Mesenteric fat pad (tissue), 1 donor: ENCODE data around the gene PPFIA2. TPM values are rescaled to one million over a fixed set of nuclear protein-coding genes. Genes with fewer than 3 reads are reported as not detected.

ENCODE experiments used
- DNase-seq: peaks from one replicate; pipeline ENCODE4 v3.0.0-alpha.2; 2020; ENCODE audit warnings: low spot score
- total RNA-seq: library from RNA; stranded (reverse); fragmentation: NEBNext Ultra II Directional; extraction: Animal tissue kit (Norgen Biotek cat#: 25700); gene quantifications from one replicate; pipeline ENCODE4 v1.2.1, GENCODE V29; 2021
- donor health status: DM: yes; HTN: yes; CAD: no.

PPFIA2 gene
- total RNA-seq, 1 donor from 2014 or later = 2.7 TPM

DNA sequence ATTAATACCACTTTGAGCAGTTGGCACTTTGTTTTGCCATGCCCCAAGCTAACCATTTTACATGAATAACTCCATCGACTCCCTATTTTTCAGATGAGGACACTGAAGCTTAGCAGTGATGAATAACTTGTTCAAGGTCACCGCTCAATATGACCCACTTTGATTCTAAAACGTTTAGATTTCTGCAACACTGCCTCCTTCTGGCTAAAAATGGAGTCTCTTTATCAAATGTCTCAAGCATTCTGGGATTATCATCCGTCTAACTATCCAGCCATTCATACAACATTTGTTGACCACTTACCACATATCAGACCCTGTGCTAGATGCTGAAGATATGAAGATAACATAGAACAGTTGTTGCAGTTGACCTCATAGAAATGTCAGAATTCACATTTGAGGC lies 298.0 kb downstream of the PPFIA2 start:
- DNase-seq = no peak

GRCh38 chr12:81450920-81451739 lies 308.0 kb downstream of the PPFIA2 start:
- DNase-seq = no peak

DNA sequence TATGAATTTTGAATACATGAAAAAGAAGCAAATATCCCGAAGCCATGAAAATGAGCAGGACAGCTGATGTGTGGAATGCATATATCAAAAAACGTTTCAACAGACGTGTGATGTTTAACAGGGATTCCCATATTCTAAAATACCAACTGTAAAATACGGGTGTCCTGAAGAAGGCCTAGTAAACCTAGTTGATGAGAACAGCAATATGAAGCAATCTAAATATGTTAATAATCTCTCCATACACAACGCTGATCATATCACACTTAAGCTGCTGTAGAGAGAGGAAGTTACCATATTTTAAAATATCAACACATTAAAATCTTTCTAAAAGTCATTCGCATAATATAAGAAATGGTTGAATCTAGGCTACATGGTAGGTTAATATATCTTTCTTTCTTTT lies 317.5 kb downstream of the PPFIA2 start:
- no peak for DNase-seq

GRCh38 chr12:81440001-81440400 lies 319.1 kb downstream of the PPFIA2 start:
- DNase-seq = no peak

- no peak for DNase-seq
These were observed 319.8 kb downstream of the PPFIA2 start for GRCh38 chr12:81439344-81439743.

- DNase-seq = no peak
These were observed 342.1 kb downstream of the PPFIA2 start for GRCh38 chr12:81417056-81417455.

DNA sequence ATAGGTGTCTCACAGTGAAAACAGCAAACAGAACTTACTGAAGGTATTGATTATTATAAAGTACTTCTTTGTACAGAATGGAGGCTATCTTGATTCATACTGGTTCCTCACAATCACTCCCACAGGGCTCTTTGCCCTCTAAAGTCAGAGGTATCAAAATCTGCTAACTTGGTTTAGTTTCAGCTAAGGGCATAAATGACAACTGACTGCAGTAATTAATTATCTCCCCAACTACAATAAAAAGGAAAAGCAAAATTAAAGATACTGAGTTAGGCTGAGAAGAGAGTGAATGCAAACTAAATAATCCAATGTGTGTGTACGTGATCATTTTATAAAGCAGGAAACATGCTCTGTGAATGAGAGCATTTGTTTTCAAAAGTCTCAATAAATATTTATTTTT lies 342.6 kb downstream of the PPFIA2 start:
- no peak for DNase-seq

DNA sequence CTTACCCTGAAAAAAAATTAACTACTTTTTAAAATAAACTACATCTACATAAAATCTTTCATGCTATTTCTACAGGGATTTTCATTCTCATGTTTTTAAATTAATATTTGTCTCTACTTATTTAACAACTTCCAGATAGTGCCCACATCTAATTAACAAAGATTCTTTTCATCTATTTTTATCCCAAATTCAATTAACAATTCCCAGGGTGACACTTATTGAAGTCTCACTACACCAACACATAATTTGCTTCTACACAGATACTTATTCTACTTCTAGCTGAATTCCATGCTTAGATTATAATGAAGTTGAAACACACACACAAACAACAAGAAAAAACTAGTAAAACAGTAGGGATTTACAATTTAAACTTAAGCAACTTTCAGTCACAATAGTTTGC lies 344.7 kb downstream of the PPFIA2 start:
- DNase-seq = no peak

GRCh38 chr12:81412940-81413339 lies 346.2 kb downstream of the PPFIA2 start:
- no peak for DNase-seq

- DNase-seq = no peak
These were observed 355.8 kb downstream of the PPFIA2 start for GRCh38 chr12:81403348-81403747.

- DNase-seq = no peak
These were observed 357.9 kb downstream of the PPFIA2 start for GRCh38 chr12:81401241-81401640.

DNA sequence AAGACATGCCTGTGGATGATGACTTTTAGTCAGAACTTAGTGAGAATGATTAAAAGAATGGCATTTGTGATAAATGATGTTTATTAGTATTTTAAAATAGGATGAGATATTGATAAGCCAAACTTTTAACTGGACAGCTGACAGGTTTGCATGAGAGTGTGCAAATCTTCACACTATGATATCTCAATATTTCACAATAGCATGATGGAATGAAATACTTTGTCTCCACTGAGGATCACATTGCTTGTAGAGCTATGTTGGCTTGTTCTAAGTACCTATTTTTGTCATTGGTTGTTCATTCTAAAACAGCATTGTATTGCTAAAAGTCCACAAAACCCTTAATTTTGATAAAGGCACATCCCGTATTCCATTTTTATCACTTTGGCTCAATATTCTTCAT lies 359.1 kb downstream of the PPFIA2 start:
- DNase-seq = no peak

DNA sequence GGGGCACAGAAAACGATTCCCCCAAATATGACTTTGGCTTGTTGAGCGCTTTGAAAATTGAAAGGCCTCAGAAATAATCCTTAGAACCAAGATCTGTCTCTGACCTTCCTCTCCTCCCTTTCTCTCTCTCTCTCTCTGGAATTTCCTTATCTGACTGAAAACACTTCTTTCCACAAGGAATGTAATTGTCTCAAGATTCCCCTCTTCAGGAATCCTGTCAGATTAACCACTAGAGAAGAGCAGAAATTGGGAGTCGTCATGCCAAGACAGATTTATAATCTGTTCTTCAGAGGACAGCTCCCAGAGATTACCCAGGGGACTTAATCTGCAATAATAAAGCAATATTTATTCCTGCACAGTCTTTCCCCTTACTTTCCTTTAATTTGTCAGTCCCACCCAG lies 363.7 kb downstream of the PPFIA2 start:
- DNase-seq = no peak

DNA sequence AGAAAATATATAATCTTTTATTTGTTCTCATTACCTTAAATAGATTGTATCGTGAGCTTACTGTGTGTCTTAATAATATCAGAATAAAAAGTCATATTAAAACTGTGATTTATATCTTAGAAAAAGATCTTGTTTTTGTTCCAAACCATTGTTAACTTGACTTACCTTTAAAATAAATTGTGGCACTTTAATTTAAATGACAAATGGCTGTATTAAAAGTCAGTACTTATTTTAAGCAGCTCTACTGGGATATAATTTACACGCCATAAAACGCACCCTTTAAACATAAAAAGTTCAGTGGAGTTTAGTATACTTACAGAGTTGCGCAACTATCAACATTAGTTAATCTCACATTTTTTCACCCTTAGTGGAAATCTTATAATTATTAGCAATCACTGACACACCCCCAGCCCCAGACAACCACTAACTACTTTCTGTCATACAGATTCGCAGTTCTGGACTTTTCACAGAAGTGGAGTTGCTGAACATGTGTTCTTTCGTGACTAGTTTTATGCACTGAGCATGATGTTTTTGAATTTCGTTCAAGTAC lies 369.5 kb downstream of the PPFIA2 start:
- no peak for DNase-seq

GRCh38 chr12:81386101-81386500 lies 373.0 kb downstream of the PPFIA2 start:
- no peak for DNase-seq

DNA sequence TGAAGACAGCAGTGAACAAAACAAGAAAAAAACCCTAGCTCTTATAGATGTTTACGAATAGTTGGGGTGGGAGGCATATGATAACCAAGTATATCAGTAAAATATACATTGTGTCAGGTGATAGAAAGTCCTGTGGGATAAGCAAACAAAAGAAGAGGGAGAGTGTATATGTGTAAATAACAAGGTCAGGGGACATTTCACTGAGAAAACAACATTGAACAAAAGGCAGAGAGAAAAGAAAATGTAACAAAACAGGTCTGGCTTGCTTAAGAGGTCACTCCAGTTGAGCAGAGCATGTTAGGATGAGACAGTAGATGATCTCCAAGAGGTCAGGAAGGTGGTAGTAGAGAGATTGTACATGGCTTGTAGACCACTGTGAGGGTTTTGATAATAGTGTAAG lies 377.2 kb downstream of the PPFIA2 start:
- DNase-seq = no peak

DNA sequence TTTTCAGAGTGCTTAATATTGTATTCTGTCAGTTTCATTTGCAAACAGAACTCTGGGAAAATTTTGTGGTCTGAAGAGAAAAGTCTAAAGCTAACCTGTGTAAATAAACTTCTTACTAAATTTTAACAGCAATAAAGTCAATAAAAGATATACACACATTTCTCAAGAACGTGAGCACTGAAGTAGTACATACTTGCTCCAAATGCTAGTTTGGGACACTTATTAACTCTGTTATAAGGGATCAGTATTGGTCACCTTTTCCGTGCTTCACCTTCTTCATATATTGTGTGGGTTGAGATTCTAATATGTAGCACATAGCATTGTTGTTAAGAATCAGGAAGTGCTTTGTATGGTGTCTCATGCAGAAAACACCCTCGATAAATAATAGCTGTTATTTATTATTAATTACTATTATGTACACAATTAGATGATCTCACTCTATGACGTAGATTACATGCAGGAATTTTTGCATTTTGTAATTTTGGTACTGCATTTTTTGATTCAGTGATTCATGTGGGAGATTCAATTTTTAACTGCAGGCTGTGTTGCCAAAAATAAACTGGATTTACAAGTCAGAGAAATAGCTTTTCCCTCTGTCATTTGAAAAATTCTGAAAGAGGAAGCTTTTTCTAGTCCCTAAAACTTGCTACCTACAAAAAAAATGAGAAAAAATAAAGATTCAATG lies 380.4 kb downstream of the PPFIA2 start:
- no peak for DNase-seq

- no peak for DNase-seq
These were observed 381.4 kb downstream of the PPFIA2 start for GRCh38 chr12:81377771-81378170.

DNA sequence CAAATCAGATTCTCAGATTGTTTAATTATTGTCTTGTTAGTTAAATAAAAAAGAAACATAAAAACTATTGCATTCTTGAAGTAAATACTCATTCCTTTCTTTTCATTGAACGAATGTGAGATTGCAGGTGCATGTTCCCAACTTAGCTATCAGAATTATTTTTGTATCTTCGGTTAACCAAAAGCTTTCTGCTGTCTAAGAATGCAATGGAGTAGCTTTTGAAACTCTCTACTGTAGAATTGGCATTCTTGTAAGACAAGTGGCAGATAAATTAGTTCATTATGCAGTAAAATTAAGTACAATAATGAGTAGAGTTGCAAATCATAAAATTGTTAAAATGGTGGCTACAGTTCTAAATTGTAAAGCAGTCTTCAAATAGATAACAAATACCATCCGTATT lies 383.2 kb downstream of the PPFIA2 start:
- DNase-seq = no peak

DNA sequence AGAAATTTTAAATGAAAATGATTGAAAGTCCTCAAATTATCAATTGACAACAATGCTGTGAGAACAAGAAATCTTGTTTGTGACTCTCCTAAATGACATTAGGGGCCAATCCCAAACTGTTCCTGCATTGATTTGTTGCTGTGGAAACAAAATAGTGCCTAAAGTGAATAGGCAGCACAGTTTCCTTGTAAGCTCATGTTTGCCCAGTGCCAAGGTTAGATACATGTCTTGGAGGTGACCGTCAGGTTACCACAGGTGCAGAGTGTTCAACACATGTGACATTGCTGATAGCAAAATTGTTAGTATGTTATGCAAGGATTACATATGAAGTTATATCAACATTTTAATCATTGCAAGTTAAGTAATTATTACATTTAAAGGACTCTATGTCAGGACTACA lies 388.7 kb downstream of the PPFIA2 start:
- no peak for DNase-seq

DNA sequence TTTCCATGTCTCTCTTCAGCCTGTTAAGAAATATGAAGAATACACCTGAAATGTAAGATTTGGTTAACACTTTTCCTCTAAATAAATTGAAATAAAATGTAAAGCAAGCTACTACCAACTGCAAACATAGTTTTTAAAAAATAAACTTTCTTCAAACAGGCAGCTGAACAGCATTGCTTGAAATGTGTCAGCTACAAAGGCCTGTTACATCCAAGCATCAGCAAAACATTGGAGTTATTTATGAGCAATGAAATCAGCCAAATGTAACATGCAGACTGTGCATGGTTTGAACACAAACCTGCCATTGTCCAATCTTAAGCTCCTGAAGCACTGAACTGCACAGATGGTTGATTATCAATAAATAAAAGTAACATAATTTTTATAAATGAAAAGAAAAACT lies 390.0 kb downstream of the PPFIA2 start:
- DNase-seq = no peak

GRCh38 chr12:81365284-81365683 lies 393.9 kb downstream of the PPFIA2 start:
- no peak for DNase-seq

GRCh38 chr12:81360916-81361315 lies 398.2 kb downstream of the PPFIA2 start:
- no peak for DNase-seq
